Measurements from ENCODE around the gene B4GALT5. TPM values are rescaled to one million over a fixed set of nuclear protein-coding genes. Genes with fewer than 3 reads are reported as not detected.

Gene B4GALT5
- total RNA-seq, 1 experiment from 2014 or later: 62.4 TPM

DNA sequence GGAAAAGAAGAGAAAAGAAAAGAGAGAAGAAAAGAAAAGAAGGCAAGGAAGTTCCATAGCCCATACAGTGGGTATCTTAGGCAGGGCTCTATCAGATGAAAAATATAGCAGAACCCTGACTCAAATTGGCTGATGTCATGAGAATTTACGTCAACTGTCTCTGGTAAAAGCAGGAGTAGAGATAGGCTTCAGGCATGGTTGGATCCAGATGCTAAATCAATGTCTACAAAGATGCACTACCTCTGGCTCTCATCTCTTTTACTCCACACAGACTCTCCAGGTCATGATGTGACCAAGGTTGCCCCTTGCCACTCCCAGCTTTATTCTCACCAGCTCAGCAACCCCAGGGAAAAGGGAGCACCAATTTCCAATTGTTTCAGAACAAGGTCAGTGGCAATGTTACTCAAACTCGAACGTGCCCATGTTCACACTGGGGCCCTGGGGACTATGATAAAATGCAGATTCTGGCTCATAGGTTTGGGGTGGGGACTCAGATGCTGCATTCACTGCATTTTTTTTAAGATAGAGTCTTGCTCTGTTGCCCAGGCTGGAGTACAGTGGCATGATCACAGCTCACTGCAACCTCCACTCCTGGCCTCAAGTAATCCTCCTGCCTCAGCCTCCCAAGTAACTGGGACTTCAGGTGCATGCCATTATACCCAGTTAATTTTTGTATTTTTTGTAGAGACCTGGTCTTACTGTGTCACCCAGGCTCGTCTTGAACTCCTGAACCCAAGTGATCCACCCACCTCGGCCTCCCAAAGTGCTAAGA lies 112.3 kb downstream of the B4GALT5 start (continued):
- TF ChIP-seq, protein P1, sequence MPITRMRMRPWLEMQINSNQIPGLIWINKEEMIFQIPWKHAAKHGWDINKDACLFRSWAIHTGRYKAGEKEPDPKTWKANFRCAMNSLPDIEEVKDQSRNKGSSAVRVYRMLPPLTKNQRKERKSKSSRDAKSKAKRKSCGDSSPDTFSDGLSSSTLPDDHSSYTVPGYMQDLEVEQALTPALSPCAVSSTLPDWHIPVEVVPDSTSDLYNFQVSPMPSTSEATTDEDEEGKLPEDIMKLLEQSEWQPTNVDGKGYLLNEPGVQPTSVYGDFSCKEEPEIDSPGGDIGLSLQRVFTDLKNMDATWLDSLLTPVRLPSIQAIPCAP (CRISPR knock-in tag; IDR thresholded peaks at IDR 0.05): no peak
- no peak for TF ChIP-seq NFYB (CRISPR knock-in tag; conservative IDR thresholded peaks at IDR 0.05; ENCODE audit: low read depth)
- no peak for TF ChIP-seq FOXJ3 (CRISPR knock-in tag; IDR thresholded peaks at IDR 0.05; ENCODE audit: borderline replicate concordance)
- TF ChIP-seq TCF7 (CRISPR knock-in tag; IDR thresholded peaks at IDR 0.05; ENCODE audit: low read depth): no peak
- TF ChIP-seq, protein P2, sequence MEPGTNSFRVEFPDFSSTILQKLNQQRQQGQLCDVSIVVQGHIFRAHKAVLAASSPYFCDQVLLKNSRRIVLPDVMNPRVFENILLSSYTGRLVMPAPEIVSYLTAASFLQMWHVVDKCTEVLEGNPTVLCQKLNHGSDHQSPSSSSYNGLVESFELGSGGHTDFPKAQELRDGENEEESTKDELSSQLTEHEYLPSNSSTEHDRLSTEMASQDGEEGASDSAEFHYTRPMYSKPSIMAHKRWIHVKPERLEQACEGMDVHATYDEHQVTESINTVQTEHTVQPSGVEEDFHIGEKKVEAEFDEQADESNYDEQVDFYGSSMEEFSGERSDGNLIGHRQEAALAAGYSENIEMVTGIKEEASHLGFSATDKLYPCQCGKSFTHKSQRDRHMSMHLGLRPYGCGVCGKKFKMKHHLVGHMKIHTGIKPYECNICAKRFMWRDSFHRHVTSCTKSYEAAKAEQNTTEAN (CRISPR knock-in tag; IDR thresholded peaks at IDR 0.05): no peak

DNA sequence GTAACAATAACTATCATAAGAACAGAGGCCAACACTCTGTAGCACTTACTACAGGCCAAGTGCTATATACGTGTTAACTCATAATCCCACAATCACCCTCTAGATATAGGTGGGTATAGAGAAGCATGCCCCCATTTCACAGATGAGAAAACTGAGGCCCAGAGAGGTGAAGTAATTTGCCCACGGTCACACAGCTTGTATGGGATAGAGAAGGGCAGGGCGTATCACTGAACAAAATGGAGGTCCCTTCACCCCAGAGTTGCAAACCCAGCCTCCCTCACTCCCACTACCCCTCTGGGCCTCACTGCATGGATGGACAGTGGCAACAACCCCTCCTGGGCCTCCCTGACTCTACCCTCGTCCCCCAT lies 113.9 kb downstream of the B4GALT5 start:
- Mint-ChIP-seq H3K27ac (no peak overlapping the region), H3K9me3 (peaks cover 4% of the 10 kb centered on the region; the same call in 1 of the 2 replicates), H3K4me3 (no peak overlapping the region), H3K27me3 (ENCODE audit: low read depth) (no peaks in the 10 kb centered on the region), H3K36me3 (no peaks in the 10 kb centered on the region), H3K4me1 (no peaks in the 10 kb centered on the region)
- DNase-seq (ENCODE audit: low spot score) (no peak), ATAC-seq (no peak)
- ChIA-PET POLR2A (no interaction called here), CTCF (interaction anchor here (0.9 to 11.7 kb wide), 3 partner anchors 9 to 59 kb away, joined by 6 to 540 read pairs (median 7); no protein-coding TSS in a partner anchor)
- no peak for TF ChIP-seq SOX15 (CRISPR knock-in tag; IDR thresholded peaks at IDR 0.05)
- TF ChIP-seq MXD4 (CRISPR knock-in tag; IDR thresholded peaks at IDR 0.05; ENCODE audit: borderline replicate concordance): no peak
- TF ChIP-seq, protein P3, sequence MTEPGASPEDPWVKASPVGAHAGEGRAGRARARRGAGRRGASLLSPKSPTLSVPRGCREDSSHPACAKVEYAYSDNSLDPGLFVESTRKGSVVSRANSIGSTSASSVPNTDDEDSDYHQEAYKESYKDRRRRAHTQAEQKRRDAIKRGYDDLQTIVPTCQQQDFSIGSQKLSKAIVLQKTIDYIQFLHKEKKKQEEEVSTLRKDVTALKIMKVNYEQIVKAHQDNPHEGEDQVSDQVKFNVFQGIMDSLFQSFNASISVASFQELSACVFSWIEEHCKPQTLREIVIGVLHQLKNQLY (CRISPR knock-in tag; IDR thresholded peaks at IDR 0.05): no peak
- TF ChIP-seq, protein P4, sequence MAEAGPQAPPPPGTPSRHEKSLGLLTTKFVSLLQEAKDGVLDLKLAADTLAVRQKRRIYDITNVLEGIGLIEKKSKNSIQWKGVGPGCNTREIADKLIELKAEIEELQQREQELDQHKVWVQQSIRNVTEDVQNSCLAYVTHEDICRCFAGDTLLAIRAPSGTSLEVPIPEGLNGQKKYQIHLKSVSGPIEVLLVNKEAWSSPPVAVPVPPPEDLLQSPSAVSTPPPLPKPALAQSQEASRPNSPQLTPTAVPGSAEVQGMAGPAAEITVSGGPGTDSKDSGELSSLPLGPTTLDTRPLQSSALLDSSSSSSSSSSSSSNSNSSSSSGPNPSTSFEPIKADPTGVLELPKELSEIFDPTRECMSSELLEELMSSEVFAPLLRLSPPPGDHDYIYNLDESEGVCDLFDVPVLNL (CRISPR knock-in tag; IDR thresholded peaks at IDR 0.05; ENCODE audit: borderline replicate concordance, low read depth): no peak
- TF ChIP-seq ZNF416 (CRISPR knock-in tag; IDR thresholded peaks at IDR 0.05): no peak

DNA sequence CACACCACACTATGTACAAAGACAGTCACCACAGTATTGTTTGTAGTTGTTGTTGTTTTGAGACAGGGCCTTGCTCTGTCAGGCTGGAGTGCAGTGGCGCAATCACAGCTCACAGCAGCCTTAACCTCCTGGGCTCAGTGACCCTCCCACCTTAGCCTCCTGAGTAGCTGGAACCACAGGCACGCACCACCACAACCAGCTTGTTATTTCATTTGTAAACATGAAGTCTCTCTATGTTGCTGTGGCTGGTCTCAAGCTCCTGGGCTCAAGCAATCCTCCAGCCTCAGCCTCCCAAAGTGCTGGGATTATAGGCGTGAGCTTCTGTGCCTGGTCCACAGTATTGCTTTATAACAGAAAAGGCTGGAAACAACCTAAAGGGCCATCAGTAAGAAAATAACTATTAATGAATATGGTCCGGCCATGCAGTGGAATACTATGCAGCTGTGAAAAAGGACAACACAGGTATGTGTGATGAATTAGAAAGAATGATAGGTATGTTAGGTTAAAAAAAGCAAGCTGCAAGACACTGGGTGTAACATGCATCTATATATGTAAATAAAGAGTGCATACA lies 115.8 kb downstream of the B4GALT5 start:
- H3K36me3 Mint-ChIP-seq: no peaks in the 10 kb centered on the region
- DNase-seq (ENCODE audit: low spot score) (no peak), ATAC-seq (no peak)
- no peak overlapping the region for H3K27ac Mint-ChIP-seq
- CTCF ChIA-PET: interaction anchor here (1.1 to 1.4 kb wide), 2 partner anchors 11 to 263 kb away, joined by 4 to 5 read pairs; no protein-coding TSS in a partner anchor
- H3K27me3 Mint-ChIP-seq (ENCODE audit: low read depth): no peaks in the 10 kb centered on the region; the same call in 1 of the 2 replicates
- TF ChIP-seq ZNF121 (CRISPR knock-in tag; IDR thresholded peaks at IDR 0.05) (no peak), IRF2 (CRISPR knock-in tag; IDR thresholded peaks at IDR 0.05; ENCODE audit: borderline replicate concordance, low read depth) (no peak), EMX1 (CRISPR knock-in tag; IDR thresholded peaks at IDR 0.05) (no peak), CREB1 (CRISPR knock-in tag; IDR thresholded peaks at IDR 0.05) (no peak), GTF2I (CRISPR knock-in tag; conservative IDR thresholded peaks at IDR 0.05) (peak; percentile 54; the same call in 1 of the 2 replicates)
- TF ChIP-seq, protein P5, sequence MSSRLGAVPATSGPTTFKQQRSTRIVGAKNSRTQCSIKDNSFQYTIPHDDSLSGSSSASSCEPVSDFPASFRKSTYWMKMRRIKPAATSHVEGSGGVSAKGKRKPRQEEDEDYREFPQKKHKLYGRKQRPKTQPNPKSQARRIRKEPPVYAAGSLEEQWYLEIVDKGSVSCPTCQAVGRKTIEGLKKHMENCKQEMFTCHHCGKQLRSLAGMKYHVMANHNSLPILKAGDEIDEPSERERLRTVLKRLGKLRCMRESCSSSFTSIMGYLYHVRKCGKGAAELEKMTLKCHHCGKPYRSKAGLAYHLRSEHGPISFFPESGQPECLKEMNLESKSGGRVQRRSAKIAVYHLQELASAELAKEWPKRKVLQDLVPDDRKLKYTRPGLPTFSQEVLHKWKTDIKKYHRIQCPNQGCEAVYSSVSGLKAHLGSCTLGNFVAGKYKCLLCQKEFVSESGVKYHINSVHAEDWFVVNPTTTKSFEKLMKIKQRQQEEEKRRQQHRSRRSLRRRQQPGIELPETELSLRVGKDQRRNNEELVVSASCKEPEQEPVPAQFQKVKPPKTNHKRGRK (CRISPR knock-in tag; IDR thresholded peaks at IDR 0.05; ENCODE audit: borderline replicate concordance): no peak
- H3K9me3 Mint-ChIP-seq: peaks cover 4% of the 10 kb centered on the region; the same call in 1 of the 2 replicates
- POLR2A ChIA-PET: no interaction called here
- H3K4me3 Mint-ChIP-seq: no peak overlapping the region
- H3K4me1 Mint-ChIP-seq: peaks cover 6% of the 10 kb centered on the region; the same call in 1 of the 2 replicates
